Mononuclear cell (primary cell): ENCODE measurements around the gene DPM1. TPM values are rescaled to one million over a fixed set of nuclear protein-coding genes. Genes with fewer than 3 reads are reported as not detected.
A peak's percentile ranks its signal among the peaks of the same experiment; 100 is the strongest.
"Not testable (repeated sequence)": the region's sequence is repeated elsewhere in the genome, so short reads cannot be mapped to it uniquely, and the experiment has no call there.

Source experiments
- H3K27me3 ChIP-seq: 2 replicates; pipeline ENCODE4 v1.6.0; 2011; ENCODE audit warnings: low read length, control low read depth; ENCODE audit not compliant: insufficient read depth
- H3K4me1 ChIP-seq: 2 replicates; pipeline ENCODE4 v1.5.1; 2011; ENCODE audit warnings: mild to moderate bottlenecking, low read length, control low read depth; ENCODE audit not compliant: insufficient read depth
- H3K4me3 ChIP-seq: 2 replicates; pipeline ENCODE4 v1.5.1; 2011; ENCODE audit warnings: mild to moderate bottlenecking, low read length, moderate library complexity
- H3K9me3 ChIP-seq: 2 replicates; pipeline ENCODE4 v1.5.1; 2011; ENCODE audit warnings: low read depth, mild to moderate bottlenecking, control low read depth, low read length
- total RNA-seq: library from RNA; depleted of rRNA; stranded (reverse); fragments of >200 nt; gene quantifications from one replicate; pipeline ENCODE4 v1.2.3, GENCODE V29; 2012

DPM1 gene
- total RNA-seq, 1 donor: 58.2 TPM

GRCh38 chr20:50987493-50988210 is 29.3 kb upstream of the DPM1 start:
- Histone ChIP-seq H3K9me3 (no peaks in the 10 kb centered on the region), H3K27me3 (peaks cover 6% of the 10 kb centered on the region), H3K4me1 (no peaks in the 10 kb centered on the region), H3K4me3 (no peak overlapping the region)

GRCh38 chr20:50983321-50983720 is 25.0 kb upstream of the DPM1 start:
- Histone ChIP-seq H3K4me3 (no peak overlapping the region), H3K27me3 (peaks cover 6% of the 10 kb centered on the region), H3K9me3 (no peaks in the 10 kb centered on the region), H3K4me1 (peaks cover 4% of the 10 kb centered on the region)

- no peaks in the 10 kb centered on the region for H3K9me3 ChIP-seq
- H3K4me1 ChIP-seq: peaks cover 4% of the 10 kb centered on the region
- no peak overlapping the region for H3K4me3 ChIP-seq
- peaks cover 6% of the 10 kb centered on the region for H3K27me3 ChIP-seq
Observed at GRCh38 chr20:50982363-50982762, 24.0 kb upstream of the DPM1 start.

- H3K4me3 ChIP-seq: no peak overlapping the region
- peaks cover 4% of the 10 kb centered on the region for H3K4me1 ChIP-seq
- peaks cover 2% of the 10 kb centered on the region for H3K27me3 ChIP-seq
- no peaks in the 10 kb centered on the region for H3K9me3 ChIP-seq
Observed at GRCh38 chr20:50981714-50982048, 23.3 kb upstream of the DPM1 start.

GRCh38 chr20:50980851-50981713 is 22.8 kb upstream of the DPM1 start:
- peaks cover 2% of the 10 kb centered on the region for H3K27me3 ChIP-seq
- no peak overlapping the region for H3K4me3 ChIP-seq
- no peaks in the 10 kb centered on the region for H3K9me3 ChIP-seq
- H3K4me1 ChIP-seq: peaks cover 4% of the 10 kb centered on the region

GRCh38 chr20:50980071-50980681 is 21.8 kb upstream of the DPM1 start:
- no peak overlapping the region for H3K4me3 ChIP-seq
- peaks cover 4% of the 10 kb centered on the region for H3K4me1 ChIP-seq
- no peaks in the 10 kb centered on the region for H3K9me3 ChIP-seq
- peaks cover 2% of the 10 kb centered on the region for H3K27me3 ChIP-seq

GRCh38 chr20:50978533-50978932 is 20.2 kb upstream of the DPM1 start:
- H3K27me3 ChIP-seq, H3K9me3 ChIP-seq, H3K4me1 ChIP-seq, H3K4me3 ChIP-seq: not testable (repeated sequence)

- no peaks in the 10 kb centered on the region for H3K9me3 ChIP-seq
- H3K4me3 ChIP-seq: no peak overlapping the region
- no peaks in the 10 kb centered on the region for H3K27me3 ChIP-seq
- peaks cover 4% of the 10 kb centered on the region for H3K4me1 ChIP-seq
Observed at GRCh38 chr20:50977066-50978021, 19.0 kb upstream of the DPM1 start.

GRCh38 chr20:50975701-50976330 is 17.5 kb upstream of the DPM1 start:
- Histone ChIP-seq H3K9me3 (no peaks in the 10 kb centered on the region), H3K27me3 (no peaks in the 10 kb centered on the region), H3K4me1 (no peaks in the 10 kb centered on the region), H3K4me3 (no peak overlapping the region)

- H3K4me3 ChIP-seq: no peak overlapping the region
- no peaks in the 10 kb centered on the region for H3K27me3 ChIP-seq
- H3K4me1 ChIP-seq: no peaks in the 10 kb centered on the region
- no peaks in the 10 kb centered on the region for H3K9me3 ChIP-seq
Observed at GRCh38 chr20:50969912-50970311, 11.6 kb upstream of the DPM1 start.

- Histone ChIP-seq H3K27me3 (no peaks in the 10 kb centered on the region), H3K9me3 (no peaks in the 10 kb centered on the region), H3K4me3 (no peak overlapping the region), H3K4me1 (no peaks in the 10 kb centered on the region)
Observed at GRCh38 chr20:50969435-50969834, 11.1 kb upstream of the DPM1 start.

GRCh38 chr20:50968289-50968688 is 10.0 kb upstream of the DPM1 start:
- Histone ChIP-seq H3K4me1 (no peaks in the 10 kb centered on the region), H3K4me3 (no peak overlapping the region), H3K27me3 (no peaks in the 10 kb centered on the region), H3K9me3 (no peaks in the 10 kb centered on the region)

GRCh38 chr20:50967586-50967985 is 9.3 kb upstream of the DPM1 start:
- H3K4me1 ChIP-seq: no peaks in the 10 kb centered on the region
- no peaks in the 10 kb centered on the region for H3K9me3 ChIP-seq

GRCh38 chr20:50959543-50960126 is 1.3 kb upstream of the DPM1 start:
- H3K9me3 ChIP-seq: no peaks in the 10 kb centered on the region
- peak overlapping the region; percentile 72 for H3K4me3 ChIP-seq
- H3K27me3 ChIP-seq: no peaks in the 10 kb centered on the region
- H3K4me1 ChIP-seq: peaks cover 31% of the 10 kb centered on the region

More at GRCh38 chr20:50967586-50967985, 9.3 kb upstream of the DPM1 start:
- Histone ChIP-seq H3K27me3 (no peaks in the 10 kb centered on the region), H3K4me3 (no peak overlapping the region)
